Activated naive CD8-positive, alpha-beta T cell (primary cell): ENCODE measurements around the gene GEN1.

Experiments used
- H3K27ac Mint-ChIP-seq: one replicate; pipeline ENCODE4 v1.8.0; 2021; ENCODE audit warnings: mixed read lengths
- H3K27me3 Mint-ChIP-seq: one replicate; pipeline ENCODE4 v1.8.0; 2021; ENCODE audit warnings: mixed read lengths
- H3K36me3 Mint-ChIP-seq: one replicate; pipeline ENCODE4 v1.8.0; 2021; ENCODE audit warnings: mixed read lengths
- H3K4me1 Mint-ChIP-seq: one replicate; pipeline ENCODE4 v1.8.0; 2021; ENCODE audit warnings: low read depth, mixed read lengths
- H3K4me3 Mint-ChIP-seq: one replicate; pipeline ENCODE4 v1.8.0; 2021; ENCODE audit warnings: mild to moderate bottlenecking, mixed read lengths
- H3K9me3 Mint-ChIP-seq: one replicate; pipeline ENCODE4 v1.8.0; 2021; ENCODE audit warnings: low read depth, mixed read lengths

GEN1 gene

GRCh38 chr2:17753803-17754663 lies at the start of gene GEN1, which contains the start of gene SMC6:
Gene GEN1 (plus strand): TSS chr2:17754138. CDS start chr2:17759944, 5,806 bp downstream.
Gene SMC6 (minus strand): TSS chr2:17753810. CDS start chr2:17745946, 7,864 bp downstream.
- Mint-ChIP-seq H3K27ac (peak within 1 kb of the TSS; percentile 95), H3K9me3 (no peaks in the 10 kb centered on the region), H3K4me3 (peak within 1 kb of the TSS; percentile 95), H3K27me3 (no peaks in the 10 kb centered on the region), H3K4me1 (peaks cover 28% of the 10 kb centered on the region), H3K36me3 (no peaks in the 10 kb centered on the region)

- Mint-ChIP-seq H3K27ac (no peak overlapping the region), H3K27me3 (no peaks in the 10 kb centered on the region), H3K4me1 (no peaks in the 10 kb centered on the region), H3K36me3 (no peaks in the 10 kb centered on the region), H3K4me3 (no peak overlapping the region), H3K9me3 (no peaks in the 10 kb centered on the region)
Observed at GRCh38 chr2:17706845-17707244, 47.1 kb upstream of the GEN1 start.

GRCh38 chr2:17708501-17708900 lies 45.4 kb upstream of the GEN1 start:
- Mint-ChIP-seq H3K27ac (no peak overlapping the region), H3K4me1 (no peaks in the 10 kb centered on the region), H3K4me3 (no peak overlapping the region), H3K36me3 (peaks cover 7% of the 10 kb centered on the region), H3K9me3 (no peaks in the 10 kb centered on the region), H3K27me3 (no peaks in the 10 kb centered on the region)

- Mint-ChIP-seq H3K9me3 (no peaks in the 10 kb centered on the region), H3K4me3 (no peak overlapping the region), H3K4me1 (no peaks in the 10 kb centered on the region), H3K27ac (no peak overlapping the region), H3K36me3 (peaks cover 12% of the 10 kb centered on the region), H3K27me3 (no peaks in the 10 kb centered on the region)
Observed at GRCh38 chr2:17709897-17710296, 44.0 kb upstream of the GEN1 start.

- Mint-ChIP-seq H3K4me3 (no peak overlapping the region), H3K27ac (no peak overlapping the region), H3K9me3 (no peaks in the 10 kb centered on the region), H3K4me1 (no peaks in the 10 kb centered on the region), H3K27me3 (no peaks in the 10 kb centered on the region), H3K36me3 (peaks cover 12% of the 10 kb centered on the region)
Observed at GRCh38 chr2:17710547-17711248, 43.2 kb upstream of the GEN1 start.

GRCh38 chr2:17713291-17713690 lies 40.6 kb upstream of the GEN1 start:
- no peaks in the 10 kb centered on the region for H3K9me3 Mint-ChIP-seq
- H3K27me3 Mint-ChIP-seq, result no peaks in the 10 kb centered on the region
- peaks cover 15% of the 10 kb centered on the region for H3K36me3 Mint-ChIP-seq
- no peaks in the 10 kb centered on the region for H3K4me1 Mint-ChIP-seq
- no peak overlapping the region for H3K27ac Mint-ChIP-seq
- no peak overlapping the region for H3K4me3 Mint-ChIP-seq

GRCh38 chr2:17717666-17718065 lies 36.3 kb upstream of the GEN1 start:
- Mint-ChIP-seq H3K4me1 (no peaks in the 10 kb centered on the region), H3K9me3 (no peaks in the 10 kb centered on the region), H3K4me3 (no peak overlapping the region), H3K27ac (no peak overlapping the region), H3K36me3 (peaks cover 16% of the 10 kb centered on the region), H3K27me3 (no peaks in the 10 kb centered on the region)

- Mint-ChIP-seq H3K27me3 (no peaks in the 10 kb centered on the region), H3K4me1 (no peaks in the 10 kb centered on the region), H3K27ac (no peak overlapping the region), H3K9me3 (no peaks in the 10 kb centered on the region), H3K4me3 (no peak overlapping the region), H3K36me3 (peaks cover 9% of the 10 kb centered on the region)
Observed at GRCh38 chr2:17718689-17719088, 35.2 kb upstream of the GEN1 start.

GRCh38 chr2:17719562-17720371 lies 34.2 kb upstream of the GEN1 start:
- Mint-ChIP-seq H3K4me1 (no peaks in the 10 kb centered on the region), H3K27me3 (no peaks in the 10 kb centered on the region), H3K27ac (no peak overlapping the region), H3K9me3 (no peaks in the 10 kb centered on the region), H3K36me3 (peaks cover 5% of the 10 kb centered on the region), H3K4me3 (no peak overlapping the region)

- Mint-ChIP-seq H3K36me3 (peaks cover 6% of the 10 kb centered on the region), H3K9me3 (no peaks in the 10 kb centered on the region), H3K27ac (no peak overlapping the region), H3K4me1 (no peaks in the 10 kb centered on the region), H3K4me3 (no peak overlapping the region), H3K27me3 (no peaks in the 10 kb centered on the region)
Observed at GRCh38 chr2:17728210-17728609, 25.7 kb upstream of the GEN1 start.

GRCh38 chr2:17729880-17730279 lies 24.1 kb upstream of the GEN1 start:
- H3K9me3 Mint-ChIP-seq, result no peaks in the 10 kb centered on the region
- H3K36me3 Mint-ChIP-seq, result peaks cover 9% of the 10 kb centered on the region
- H3K27me3 Mint-ChIP-seq, result no peaks in the 10 kb centered on the region
- H3K4me3 Mint-ChIP-seq, result no peak overlapping the region
- no peaks in the 10 kb centered on the region for H3K4me1 Mint-ChIP-seq
- no peak overlapping the region for H3K27ac Mint-ChIP-seq

GRCh38 chr2:17733599-17733998 lies 20.3 kb upstream of the GEN1 start:
- Mint-ChIP-seq H3K36me3 (peaks cover 24% of the 10 kb centered on the region), H3K4me1 (no peaks in the 10 kb centered on the region), H3K9me3 (no peaks in the 10 kb centered on the region), H3K27ac (no peak overlapping the region), H3K4me3 (no peak overlapping the region), H3K27me3 (no peaks in the 10 kb centered on the region)

- H3K9me3 Mint-ChIP-seq, result no peaks in the 10 kb centered on the region
- no peak overlapping the region for H3K4me3 Mint-ChIP-seq
- H3K36me3 Mint-ChIP-seq, result peaks cover 26% of the 10 kb centered on the region
- no peaks in the 10 kb centered on the region for H3K27me3 Mint-ChIP-seq
- H3K4me1 Mint-ChIP-seq, result no peaks in the 10 kb centered on the region
- no peak overlapping the region for H3K27ac Mint-ChIP-seq
Observed at GRCh38 chr2:17735864-17736263, 18.1 kb upstream of the GEN1 start.

- Mint-ChIP-seq H3K27ac (no peak overlapping the region), H3K9me3 (no peaks in the 10 kb centered on the region), H3K4me1 (no peaks in the 10 kb centered on the region), H3K36me3 (peaks cover 24% of the 10 kb centered on the region), H3K4me3 (no peak overlapping the region), H3K27me3 (no peaks in the 10 kb centered on the region)
Observed at GRCh38 chr2:17736989-17737388, 16.9 kb upstream of the GEN1 start.

- Mint-ChIP-seq H3K4me1 (no peaks in the 10 kb centered on the region), H3K27me3 (no peaks in the 10 kb centered on the region), H3K27ac (no peak overlapping the region), H3K9me3 (no peaks in the 10 kb centered on the region), H3K4me3 (no peak overlapping the region), H3K36me3 (peaks cover 29% of the 10 kb centered on the region)
Observed at GRCh38 chr2:17740203-17740602, 13.7 kb upstream of the GEN1 start.
